SK-N-SH treated with all-trans-retinoic acid at 6 μM for 48 hours (cell line): ENCODE data around the gene GUCY1B1.

Experiments used
- ATAC-seq: fragments of 200-7000 bp; cut with Tn5 transposase; 3 replicates; pipeline ENCODE4 v1.9.1; 2020; ENCODE audit warnings: mild to moderate bottlenecking, moderate library complexity
- BACH2 ChIP-seq: fragments of 250-450 bp; sonication (Bioruptor Pico); IDR thresholded peaks from 2 replicates; pipeline ENCODE4 v1.9.0; 2021; ENCODE audit warnings: mild to moderate bottlenecking, borderline replicate concordance
- CREB5 ChIP-seq: fragments of 250-450 bp; sonication (Bioruptor Pico); IDR thresholded peaks from 2 replicates; pipeline ENCODE4 v1.5.1; 2020; ENCODE audit warnings: low read depth, mild to moderate bottlenecking, moderate library complexity
- CSDC2 ChIP-seq: fragments of 250-450 bp; sonication (Bioruptor Pico); IDR thresholded peaks from 2 replicates; pipeline ENCODE4 v1.5.0; 2020; ENCODE audit warnings: mild to moderate bottlenecking, moderate library complexity
- CSRNP3 ChIP-seq: fragments of 250-450 bp; sonication (Bioruptor Pico); IDR thresholded peaks from 2 replicates; pipeline ENCODE4 v1.5.1; 2021; ENCODE audit warnings: mild to moderate bottlenecking, moderate library complexity
- ESRRG ChIP-seq: fragments of 250-450 bp; sonication (Bioruptor Pico); IDR thresholded peaks from 2 replicates; pipeline ENCODE4 v1.6.1; 2021; ENCODE audit warnings: mild to moderate bottlenecking
- GLIS3 ChIP-seq: fragments of 250-450 bp; sonication (Bioruptor Pico); IDR thresholded peaks from 2 replicates; pipeline ENCODE4 v1.5.0; 2020; ENCODE audit warnings: mild to moderate bottlenecking, moderate library complexity
- ISL1 ChIP-seq: fragments of 250-450 bp; sonication (Bioruptor Pico); IDR thresholded peaks from 2 replicates; pipeline ENCODE4 v2.1.2; 2022; ENCODE audit warnings: mild to moderate bottlenecking, moderate library complexity
- PATZ1 ChIP-seq: fragments of 250-450 bp; sonication (Bioruptor Pico); IDR thresholded peaks from 2 replicates; pipeline ENCODE4 v1.8.0; 2020; ENCODE audit warnings: mild to moderate bottlenecking, moderate library complexity, borderline replicate concordance
- PPARA ChIP-seq: fragments of 250-450 bp; sonication (Bioruptor Pico); IDR thresholded peaks from 2 replicates; pipeline ENCODE4 v1.5.0; 2020; ENCODE audit warnings: mild to moderate bottlenecking, borderline replicate concordance
- RARB ChIP-seq: fragments of 250-450 bp; sonication (Bioruptor Pico); IDR thresholded peaks from 2 replicates; pipeline ENCODE4 v1.8.0; 2021; ENCODE audit warnings: mild to moderate bottlenecking, moderate library complexity
- SNAI2 ChIP-seq: fragments of 250-450 bp; sonication (Bioruptor Pico); IDR thresholded peaks from 2 replicates; pipeline ENCODE4 v1.5.0; 2020; ENCODE audit warnings: mild to moderate bottlenecking, moderate library complexity
- TCF4 ChIP-seq: fragments of 250-450 bp; sonication (Bioruptor Pico); IDR thresholded peaks from 2 replicates; pipeline ENCODE4 v1.8.0; 2021; ENCODE audit warnings: mild to moderate bottlenecking, moderate library complexity, borderline replicate concordance
- TOX ChIP-seq: fragments of 250-450 bp; sonication (Bioruptor Pico); IDR thresholded peaks from 2 replicates; pipeline ENCODE4 v1.8.0; 2021; ENCODE audit warnings: mild to moderate bottlenecking, moderate library complexity, borderline replicate concordance
- ZC3H10 ChIP-seq: fragments of 250-450 bp; sonication (Bioruptor Pico); IDR thresholded peaks from 2 replicates; pipeline ENCODE4 v1.5.1; 2021; ENCODE audit warnings: mild to moderate bottlenecking, moderate library complexity
- ZFP3 ChIP-seq: fragments of 250-450 bp; sonication (Bioruptor Pico); IDR thresholded peaks from 2 replicates; pipeline ENCODE4 v1.5.0; 2020; ENCODE audit warnings: mild to moderate bottlenecking, moderate library complexity
- ZFP30 ChIP-seq: fragments of 450-650 bp; formaldehyde crosslinking; IDR thresholded peaks from 2 replicates; pipeline ENCODE4 v1.5.0; 2022; ENCODE audit warnings: mild to moderate bottlenecking, moderate library complexity
- ZNF565 ChIP-seq: fragments of 450-650 bp; formaldehyde crosslinking; conservative IDR thresholded peaks from 2 replicates; pipeline ENCODE4 v1.5.0; 2020; ENCODE audit warnings: low read depth, mild to moderate bottlenecking, moderate library complexity
- ZNF70 ChIP-seq: fragments of 450-650 bp; formaldehyde crosslinking; IDR thresholded peaks from 2 replicates; pipeline ENCODE4 v1.5.0; 2020; ENCODE audit warnings: mild to moderate bottlenecking, moderate library complexity
- ZNF8 ChIP-seq: fragments of 450-650 bp; formaldehyde crosslinking; IDR thresholded peaks from 2 replicates; pipeline ENCODE4 v1.5.0; 2020; ENCODE audit warnings: mild to moderate bottlenecking, moderate library complexity
- TF ChIP-seq, protein P1 (sequence below): fragments of 250-450 bp; sonication (Bioruptor Pico); IDR thresholded peaks from 2 replicates; pipeline ENCODE4 v1.5.0; 2020; ENCODE audit warnings: mild to moderate bottlenecking, moderate library complexity

Gene GUCY1B1

DNA sequence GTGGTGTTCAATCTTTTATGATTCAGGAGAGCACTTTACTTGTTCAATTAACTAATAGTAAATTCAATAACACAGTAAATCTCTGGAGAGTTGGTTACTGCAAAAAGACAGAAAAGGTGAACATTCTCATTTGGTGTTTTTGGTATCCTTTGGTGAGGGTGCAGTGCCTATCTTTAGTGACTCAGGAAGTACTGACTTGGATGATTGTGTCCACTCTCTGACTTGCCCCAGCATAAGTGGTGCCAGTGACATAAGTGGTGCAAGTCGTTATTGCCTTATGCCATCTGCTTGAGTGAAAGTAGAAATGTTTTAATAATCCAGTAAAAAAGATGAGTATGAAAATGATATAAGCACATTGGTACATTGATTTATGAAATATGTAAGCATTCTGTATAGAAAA, 27.0 kb downstream of the GUCY1B1 start:
- TF ChIP-seq, protein P1, sequence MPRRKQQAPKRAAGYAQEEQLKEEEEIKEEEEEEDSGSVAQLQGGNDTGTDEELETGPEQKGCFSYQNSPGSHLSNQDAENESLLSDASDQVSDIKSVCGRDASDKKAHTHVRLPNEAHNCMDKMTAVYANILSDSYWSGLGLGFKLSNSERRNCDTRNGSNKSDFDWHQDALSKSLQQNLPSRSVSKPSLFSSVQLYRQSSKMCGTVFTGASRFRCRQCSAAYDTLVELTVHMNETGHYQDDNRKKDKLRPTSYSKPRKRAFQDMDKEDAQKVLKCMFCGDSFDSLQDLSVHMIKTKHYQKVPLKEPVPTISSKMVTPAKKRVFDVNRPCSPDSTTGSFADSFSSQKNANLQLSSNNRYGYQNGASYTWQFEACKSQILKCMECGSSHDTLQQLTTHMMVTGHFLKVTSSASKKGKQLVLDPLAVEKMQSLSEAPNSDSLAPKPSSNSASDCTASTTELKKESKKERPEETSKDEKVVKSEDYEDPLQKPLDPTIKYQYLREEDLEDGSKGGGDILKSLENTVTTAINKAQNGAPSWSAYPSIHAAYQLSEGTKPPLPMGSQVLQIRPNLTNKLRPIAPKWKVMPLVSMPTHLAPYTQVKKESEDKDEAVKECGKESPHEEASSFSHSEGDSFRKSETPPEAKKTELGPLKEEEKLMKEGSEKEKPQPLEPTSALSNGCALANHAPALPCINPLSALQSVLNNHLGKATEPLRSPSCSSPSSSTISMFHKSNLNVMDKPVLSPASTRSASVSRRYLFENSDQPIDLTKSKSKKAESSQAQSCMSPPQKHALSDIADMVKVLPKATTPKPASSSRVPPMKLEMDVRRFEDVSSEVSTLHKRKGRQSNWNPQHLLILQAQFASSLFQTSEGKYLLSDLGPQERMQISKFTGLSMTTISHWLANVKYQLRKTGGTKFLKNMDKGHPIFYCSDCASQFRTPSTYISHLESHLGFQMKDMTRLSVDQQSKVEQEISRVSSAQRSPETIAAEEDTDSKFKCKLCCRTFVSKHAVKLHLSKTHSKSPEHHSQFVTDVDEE (CRISPR knock-in tag), result no peak
- TF ChIP-seq ISL1 (CRISPR knock-in tag), result 0 out of 2 replicates have a peak, but pooled peaks have one; percentile 16
- no peak for TF ChIP-seq RARB
- TF ChIP-seq, all 23 proteins: peak for 1
- no peak for ATAC-seq

GRCh38 chr4:155787113-155787710, 28.4 kb downstream of the GUCY1B1 start:
- ATAC-seq, result peak; percentile 99
- TF ChIP-seq PPARA (CRISPR knock-in tag) (no peak), ZC3H10 (no peak), TOX (no peak), ZFP3 (no peak), ESRRG (CRISPR knock-in tag) (no peak), ISL1 (CRISPR knock-in tag) (no peak), SNAI2 (CRISPR knock-in tag) (no peak), CSRNP3 (CRISPR knock-in tag) (no peak), ZNF8 (no peak), RARB (no peak), ZNF565 (CRISPR knock-in tag) (no peak), BACH2 (no peak), CSDC2 (CRISPR knock-in tag) (no peak)

GRCh38 chr4:155789391-155789790, 30.6 kb downstream of the GUCY1B1 start:
- ATAC-seq, result no peak
- TF ChIP-seq PPARA (CRISPR knock-in tag) (no peak), PATZ1 (CRISPR knock-in tag) (no peak), CSRNP3 (CRISPR knock-in tag) (no peak), CSDC2 (CRISPR knock-in tag) (no peak), CREB5 (CRISPR knock-in tag) (no peak), GLIS3 (CRISPR knock-in tag) (no peak), ZFP30 (CRISPR knock-in tag) (no peak), ZC3H10 (no peak), ISL1 (CRISPR knock-in tag) (no peak), ZNF8 (no peak), RARB (no peak), BACH2 (no peak), ZNF565 (CRISPR knock-in tag) (no peak), TCF4 (no peak), TOX (no peak), ZNF70 (CRISPR knock-in tag) (no peak), SNAI2 (CRISPR knock-in tag) (no peak), ESRRG (CRISPR knock-in tag) (no peak)
- TF ChIP-seq, protein P1 (CRISPR knock-in tag), result no peak
